Panc1 (cell line): ENCODE measurements around the gene GAL. TPM values are rescaled to one million over a fixed set of nuclear protein-coding genes. Genes with fewer than 3 reads are reported as not detected.
A peak's percentile ranks its signal among the peaks of the same experiment; 100 is the strongest.
"Not testable (repeated sequence)": the region's sequence is repeated elsewhere in the genome, so short reads cannot be mapped to it uniquely, and the experiment has no call there.

Source experiments
- ATAC-seq: fragments of 200-7000 bp; cut with Tn5 transposase; 2 replicates; pipeline ENCODE4 v1.9.1; 2020; ENCODE audit warnings: mild to moderate bottlenecking, moderate library complexity
- Bru-seq: library from RNA; stranded (reverse); fragments of 400-500 nt; gene quantifications from one replicate; lab custom pipeline; 2021; lab: Mats Ljungman, UMichigan
- BruChase-seq, 2 experiments: library from RNA; stranded (reverse); fragments of 400-500 nt; gene quantifications; one replicate each; lab custom pipeline; 2021; lab: Mats Ljungman, UMichigan
- BruUV-seq: library from RNA; stranded (reverse); fragments of 400-500 nt; replicated peaks from 2 replicates; lab custom pipeline; 2021; lab: Mats Ljungman, UMichigan
- CTCF ChIA-PET: fragments of 300-600 bp; sonication (Branson Sonifier 250); formaldehyde crosslinking; loops from one replicate; lab custom pipeline; 2022; ENCODE audit warnings: antibody characterized with exemption; lab: Charles Lee
- POLR2A ChIA-PET: fragments of 300-600 bp; sonication (Branson Sonifier 250); formaldehyde crosslinking; loops from one replicate; lab custom pipeline; 2022; ENCODE audit warnings: antibody characterized with exemption; lab: Charles Lee
- DNase-seq: peaks from one replicate; pipeline ENCODE4 v3.0.0-alpha.2; 2010; ENCODE audit warnings: low read depth, low spot score
- H3K27ac ChIP-seq: 2 replicates; pipeline ENCODE4 v1.5.1; 2011; ENCODE audit warnings: mild to moderate bottlenecking, low read length, inconsistent platforms
- H3K27me3 ChIP-seq: fragments of 200-500 bp; sonication (Bioruptor generic); 2 replicates; pipeline ENCODE4 v1.6.0; 2014; ENCODE audit warnings: low read length, inconsistent platforms; ENCODE audit not compliant: control insufficient read depth, insufficient read depth
- H3K36me3 ChIP-seq: fragments of 200-500 bp; sonication (Bioruptor generic); 2 replicates; pipeline ENCODE4 v1.5.1; 2014; ENCODE audit warnings: inconsistent platforms, mild to moderate bottlenecking, low read length, moderate library complexity; ENCODE audit not compliant: control insufficient read depth, insufficient read depth
- H3K4me1 ChIP-seq: 2 replicates; pipeline ENCODE4 v1.5.1; 2011; ENCODE audit warnings: inconsistent platforms, mild to moderate bottlenecking, low read length, moderate library complexity; ENCODE audit not compliant: control insufficient read depth, insufficient read depth
- H3K4me3 ChIP-seq, 2 experiments: 2 replicates each; pipeline ENCODE4 v1.5.1; 2011 to 2012; ENCODE audit warnings: low read depth in 2 of 2, low read length in 2 of 2, mild to moderate bottlenecking in 2 of 2, inconsistent platforms in 1 of 2, moderate library complexity in 1 of 2
- H3K9me3 ChIP-seq: fragments of 200-500 bp; sonication (Bioruptor generic); 2 replicates; pipeline ENCODE4 v1.5.1; 2014; ENCODE audit warnings: low read depth, mild to moderate bottlenecking, inconsistent platforms, low read length, moderate library complexity; ENCODE audit not compliant: control insufficient read depth, insufficient read depth
- CTCF ChIP-seq: fragments of 450-650 bp; IDR thresholded peaks from 2 replicates; pipeline ENCODE4 v1.5.1; 2017; ENCODE audit warnings: mild to moderate bottlenecking
- POLR2AphosphoS5 ChIP-seq: IDR thresholded peaks from 2 replicates; pipeline ENCODE4 v1.6.1; 2012; ENCODE audit warnings: mild to moderate bottlenecking, low read depth, low read length, moderate library complexity
- SIN3A ChIP-seq: IDR thresholded peaks from 2 replicates; pipeline ENCODE4 v1.6.1; 2012; ENCODE audit warnings: low read depth, mild to moderate bottlenecking, low read length, moderate library complexity, borderline replicate concordance; ENCODE audit not compliant: insufficient read depth
- TCF7L2 ChIP-seq: IDR thresholded peaks from 2 replicates; pipeline ENCODE4 v1.6.1; 2011; ENCODE audit warnings: mild to moderate bottlenecking, low read depth, low read length, inconsistent platforms
- in situ Hi-C: cut with HindIII; loops from 2 replicates; pipeline ENCODE4 v1.10.0; 2016; ENCODE audit warnings: low sequenced_read_pairs, low pct_unique_long_range_greater_than_20kb
- intact Hi-C: fragments of 100-400 bp; cut with micrococcal nuclease; formaldehyde crosslinking; loops from one replicate; pipeline ENCODE4 v1.10.0; 2022; ENCODE audit not compliant: unreplicated experiment
- long read RNA-seq: library from polyadenylated mRNA; unstranded; transcript quantifications from one replicate; pipeline ENCODE4 v2.0.0, GENCODE V29; 2021; ENCODE audit not compliant: unreplicated experiment
- polyA plus RNA-seq: library from polyadenylated mRNA; unstranded; fragments of >200 nt; gene quantifications from one replicate; pipeline ENCODE4 v1.2.1, GENCODE V29; 2012; ENCODE audit warnings: missing spikeins; ENCODE audit not compliant: insufficient read length
- total RNA-seq: library from RNA; stranded (reverse); gene quantifications from one replicate; pipeline ENCODE4 v1.2.1, GENCODE V29; 2021; ENCODE audit not compliant: unreplicated experiment
- TF ChIP-seq, protein P1 (sequence below), 2 experiments: IDR thresholded peaks; 2 replicates each; pipeline ENCODE4 v1.6.1; 2011 to 2012; ENCODE audit warnings: low read depth in 2 of 2, control low read depth in 1 of 2, low read length in 1 of 2, mild to moderate bottlenecking in 1 of 2, moderate library complexity in 1 of 2; ENCODE audit not compliant: insufficient read depth in 1 of 2

Gene GAL
- 16.5 TPM for total RNA-seq
- 9.5 TPM for polyA plus RNA-seq
- Bru-seq, nascent RNA, result percentile 42 among the genes with signal in this experiment
- BruChase-seq, experiment 1, labeled RNA remaining after a 2-hour chase, result percentile 36 among the genes with signal in this experiment
- BruChase-seq, experiment 2, labeled RNA remaining after a 6-hour chase, result percentile 44 among the genes with signal in this experiment
- long read RNA-seq, transcript GAL-201 (6 exons, 818 nt), result major isoform, 18 of 22 reads
- long read RNA-seq, partial matches to known transcripts, result 2 of 22 reads
- long read RNA-seq, other reads (novel, unspliced or antisense), result 2 of 22 reads

- Histone ChIP-seq H3K27ac (no peak within 1 kb of the TSS), H3K9me3 (no peaks in the 10 kb centered on the region), H3K4me3 (peak within 1 kb of the TSS; percentile 43 to 49), H3K4me1 (peaks cover 3% of the 10 kb centered on the region; the same call in 1 of the 2 replicates), H3K36me3 (no peaks in the 10 kb centered on the region), H3K27me3 (peaks cover 4% of the 10 kb centered on the region; the same call in 1 of the 2 replicates)
- TF ChIP-seq POLR2AphosphoS5 (no peak), TCF7L2 (no peak), SIN3A (no peak), CTCF (no peak)
- TF ChIP-seq, protein P1, sequence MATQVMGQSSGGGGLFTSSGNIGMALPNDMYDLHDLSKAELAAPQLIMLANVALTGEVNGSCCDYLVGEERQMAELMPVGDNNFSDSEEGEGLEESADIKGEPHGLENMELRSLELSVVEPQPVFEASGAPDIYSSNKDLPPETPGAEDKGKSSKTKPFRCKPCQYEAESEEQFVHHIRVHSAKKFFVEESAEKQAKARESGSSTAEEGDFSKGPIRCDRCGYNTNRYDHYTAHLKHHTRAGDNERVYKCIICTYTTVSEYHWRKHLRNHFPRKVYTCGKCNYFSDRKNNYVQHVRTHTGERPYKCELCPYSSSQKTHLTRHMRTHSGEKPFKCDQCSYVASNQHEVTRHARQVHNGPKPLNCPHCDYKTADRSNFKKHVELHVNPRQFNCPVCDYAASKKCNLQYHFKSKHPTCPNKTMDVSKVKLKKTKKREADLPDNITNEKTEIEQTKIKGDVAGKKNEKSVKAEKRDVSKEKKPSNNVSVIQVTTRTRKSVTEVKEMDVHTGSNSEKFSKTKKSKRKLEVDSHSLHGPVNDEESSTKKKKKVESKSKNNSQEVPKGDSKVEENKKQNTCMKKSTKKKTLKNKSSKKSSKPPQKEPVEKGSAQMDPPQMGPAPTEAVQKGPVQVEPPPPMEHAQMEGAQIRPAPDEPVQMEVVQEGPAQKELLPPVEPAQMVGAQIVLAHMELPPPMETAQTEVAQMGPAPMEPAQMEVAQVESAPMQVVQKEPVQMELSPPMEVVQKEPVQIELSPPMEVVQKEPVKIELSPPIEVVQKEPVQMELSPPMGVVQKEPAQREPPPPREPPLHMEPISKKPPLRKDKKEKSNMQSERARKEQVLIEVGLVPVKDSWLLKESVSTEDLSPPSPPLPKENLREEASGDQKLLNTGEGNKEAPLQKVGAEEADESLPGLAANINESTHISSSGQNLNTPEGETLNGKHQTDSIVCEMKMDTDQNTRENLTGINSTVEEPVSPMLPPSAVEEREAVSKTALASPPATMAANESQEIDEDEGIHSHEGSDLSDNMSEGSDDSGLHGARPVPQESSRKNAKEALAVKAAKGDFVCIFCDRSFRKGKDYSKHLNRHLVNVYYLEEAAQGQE (IDR thresholded peaks at IDR 0.05; ENCODE audit: insufficient read depth in 1 of 2, low read depth in 2 of 2, low read length in 1 of 2), result no peak
- intact Hi-C loops (no loop called here), in situ Hi-C loops (no loop called here)
- ChIA-PET POLR2A (no interaction called here), CTCF (no interaction called here)
- BruUV-seq, result no TSS peak
- DNase-seq (no peak), ATAC-seq (peak; percentile 82)
Observed at GRCh38 chr11:68684385-68685356, at the start of gene GAL. Gene GAL, plus strand, starts transcription at chr11:68684544. Its CDS starts 380 bp downstream, at chr11:68684924.

DNA sequence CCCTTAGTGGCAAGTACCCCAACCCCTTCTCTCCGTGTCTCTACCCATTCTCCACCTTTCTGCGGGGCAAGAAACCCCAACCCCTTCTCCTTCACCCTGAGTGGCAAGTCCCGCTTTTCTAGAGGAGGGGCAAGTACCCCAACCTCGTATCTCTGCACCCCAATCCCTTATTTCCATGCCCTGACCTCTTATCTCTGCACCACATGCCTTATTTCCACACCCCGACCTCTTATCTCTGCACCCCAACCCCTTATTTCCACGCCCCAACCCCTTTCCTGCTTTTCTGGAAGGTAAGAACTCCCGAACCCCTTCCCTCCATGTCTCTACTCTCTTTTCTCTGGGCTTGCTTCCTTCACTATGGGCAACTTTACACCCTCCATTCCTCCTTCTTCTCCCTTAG is 49.7 kb upstream of the GAL start:
- intact Hi-C loops, H3K36me3 ChIP-seq, CTCF ChIA-PET, POLR2A ChIA-PET, BruUV-seq, ATAC-seq, DNase-seq, H3K27me3 ChIP-seq, H3K9me3 ChIP-seq, in situ Hi-C loops, H3K27ac ChIP-seq, H3K4me3 ChIP-seq, H3K4me1 ChIP-seq: not testable (repeated sequence)

DNA sequence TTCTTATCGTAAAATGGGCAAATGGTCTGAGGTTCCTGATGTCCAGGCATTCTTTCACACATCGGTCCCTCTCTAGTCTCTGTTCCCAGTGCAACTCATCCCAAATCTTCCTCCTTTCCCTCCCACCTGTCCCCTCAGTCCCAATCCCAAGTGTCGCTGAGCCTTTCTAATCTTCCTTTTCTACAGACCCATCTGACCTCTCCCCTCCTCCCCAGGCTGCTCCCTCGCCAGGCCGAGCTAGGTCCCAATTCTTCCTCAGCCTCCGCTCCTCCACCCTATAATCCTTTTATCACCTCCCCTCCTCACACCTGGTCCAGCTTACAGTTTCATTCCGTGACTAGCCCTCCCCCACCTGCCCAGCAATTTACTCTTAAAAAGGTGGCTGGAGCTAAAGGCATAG is 49.2 kb upstream of the GAL start:
- H3K36me3 ChIP-seq, BruUV-seq, H3K4me3 ChIP-seq, CTCF ChIA-PET, H3K27ac ChIP-seq, H3K27me3 ChIP-seq, H3K4me1 ChIP-seq, intact Hi-C loops, POLR2A ChIA-PET, ATAC-seq, DNase-seq, H3K9me3 ChIP-seq, in situ Hi-C loops: not testable (repeated sequence)

DNA sequence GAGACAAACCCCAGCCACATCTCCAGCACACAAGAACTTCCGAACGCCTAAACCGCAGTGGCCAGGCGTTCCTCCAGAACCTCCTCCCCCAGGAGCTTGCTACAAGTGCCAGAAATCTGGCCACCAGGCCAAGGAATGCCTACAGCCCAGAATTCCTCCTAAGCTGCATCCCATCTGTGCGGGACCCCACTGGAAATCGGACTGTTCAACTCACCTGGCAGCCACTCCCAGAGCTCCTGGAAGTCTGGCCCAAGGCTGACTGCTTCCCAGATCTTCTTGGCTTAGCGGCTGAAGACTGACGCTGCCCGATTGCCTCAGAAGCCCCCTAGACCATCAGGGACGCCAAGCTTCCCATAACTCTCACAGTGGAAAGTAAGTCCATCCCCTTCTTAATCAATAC is 48.5 kb upstream of the GAL start:
- H3K36me3 ChIP-seq, in situ Hi-C loops, DNase-seq, ATAC-seq, H3K27me3 ChIP-seq, H3K4me3 ChIP-seq, H3K27ac ChIP-seq, POLR2A ChIA-PET, BruUV-seq, H3K9me3 ChIP-seq, CTCF ChIA-PET, H3K4me1 ChIP-seq, intact Hi-C loops: not testable (repeated sequence)
